Trophoblast cell (in vitro differentiated cells and primary cell): ENCODE measurements around the gene ADAMTS3.

ENCODE experiments used
- DNase-seq, 2 donors: peaks; one replicate each; pipeline ENCODE4 v3.0.0-alpha.2; 2016
- H2AFZ ChIP-seq: 2 replicates; pipeline ENCODE4 v1.6.1; 2013; ENCODE audit warnings: low read length, moderate library complexity, mild to moderate bottlenecking; ENCODE audit not compliant: insufficient read depth, poor library complexity
- H2AK5ac ChIP-seq: 2 replicates; pipeline ENCODE4 v1.6.1; 2013; ENCODE audit warnings: mild to moderate bottlenecking, low read length
- H2BK120ac ChIP-seq: 2 replicates; pipeline ENCODE4 v1.6.1; 2013; ENCODE audit warnings: low read length, mild to moderate bottlenecking, moderate library complexity; ENCODE audit not compliant: insufficient read depth, poor library complexity
- H2BK12ac ChIP-seq: 2 replicates; pipeline ENCODE4 v1.6.1; 2013; ENCODE audit warnings: mild to moderate bottlenecking, low read length, moderate library complexity
- H2BK5ac ChIP-seq: 2 replicates; pipeline ENCODE4 v1.6.1; 2013; ENCODE audit warnings: low read length, low read depth, moderate library complexity, mild to moderate bottlenecking; ENCODE audit not compliant: poor library complexity
- H3K14ac ChIP-seq: 2 replicates; pipeline ENCODE4 v1.6.1; 2013; ENCODE audit warnings: mild to moderate bottlenecking, low read length
- H3K18ac ChIP-seq: 2 replicates; pipeline ENCODE4 v1.6.1; 2013; ENCODE audit warnings: mild to moderate bottlenecking, low read length
- H3K23ac ChIP-seq: 2 replicates; pipeline ENCODE4 v1.6.1; 2013; ENCODE audit warnings: low read length
- H3K27ac ChIP-seq: 2 replicates; pipeline ENCODE4 v1.5.1; 2013; ENCODE audit warnings: low read depth, mild to moderate bottlenecking, inconsistent platforms, low read length, moderate library complexity
- H3K27me3 ChIP-seq: 2 replicates; pipeline ENCODE4 v1.6.1; 2013; ENCODE audit warnings: inconsistent platforms, mild to moderate bottlenecking, low read length, moderate library complexity; ENCODE audit not compliant: insufficient read depth
- H3K36me3 ChIP-seq, 2 experiments: 1 replicate in 1 of 2; 2 replicates in 1 of 2; pipeline ENCODE4 v1.6.1; 2013; ENCODE audit warnings: low read length in 2 of 2, mild to moderate bottlenecking in 2 of 2, moderate library complexity in 1 of 2; ENCODE audit not compliant: insufficient read depth in 2 of 2, control insufficient read depth in 1 of 2
- H3K4ac ChIP-seq: 2 replicates; pipeline ENCODE4 v1.6.1; 2013; ENCODE audit warnings: low read depth, mild to moderate bottlenecking, low read length, moderate library complexity
- H3K4me1 ChIP-seq, 2 experiments: 1 replicate in 1 of 2; 2 replicates in 1 of 2; pipeline ENCODE4 v1.6.1; 2013; ENCODE audit warnings: low read length in 2 of 2, mild to moderate bottlenecking in 2 of 2, moderate library complexity in 1 of 2; ENCODE audit not compliant: insufficient read depth in 2 of 2, control insufficient read depth in 1 of 2
- H3K4me2 ChIP-seq: 2 replicates; pipeline ENCODE4 v1.6.1; 2013; ENCODE audit warnings: inconsistent platforms, mild to moderate bottlenecking, low read length, moderate library complexity
- H3K4me3 ChIP-seq: 2 replicates; pipeline ENCODE4 v1.5.1; 2013; ENCODE audit warnings: mild to moderate bottlenecking, low read depth, low read length, inconsistent platforms
- H3K79me1 ChIP-seq: one replicate; pipeline ENCODE4 v1.6.1; 2013; ENCODE audit warnings: low read length
- H3K79me2 ChIP-seq: 2 replicates; pipeline ENCODE4 v1.6.1; 2013; ENCODE audit warnings: low read length, mild to moderate bottlenecking; ENCODE audit not compliant: control insufficient read depth, insufficient read depth, poor library complexity
- H3K9ac ChIP-seq: 2 replicates; pipeline ENCODE4 v1.6.1; 2013; ENCODE audit warnings: mild to moderate bottlenecking, low read length
- H3K9me3 ChIP-seq: 2 replicates; pipeline ENCODE4 v1.6.1; 2013; ENCODE audit warnings: low read depth, mild to moderate bottlenecking, control low read depth, inconsistent platforms, low read length; ENCODE audit not compliant: insufficient read depth
- H4K12ac ChIP-seq: 2 replicates; pipeline ENCODE4 v1.6.1; 2013; ENCODE audit warnings: low read depth, mild to moderate bottlenecking, low read length, moderate library complexity
- H4K8ac ChIP-seq: 2 replicates; pipeline ENCODE4 v1.6.1; 2013; ENCODE audit warnings: low read depth, mild to moderate bottlenecking, low read length, moderate library complexity
- H4K91ac ChIP-seq: one replicate; pipeline ENCODE4 v1.6.1; 2013; ENCODE audit warnings: low read depth, mild to moderate bottlenecking, low read length, moderate library complexity
- WGBS: extraction: QIAGEN DNeasy Blood & Tissue Kit; methylation state at CpG from one replicate; pipeline ENCODE4 v1.1.7; 2013; ENCODE audit warnings: missing lambda C conversion rate; ENCODE audit not compliant: insufficient read length, insufficient coverage; ENCODE audit errors: extremely low coverage; 5-methylcytosine and 5-hydroxymethylcytosine counted together

ADAMTS3 gene

GRCh38 chr4:72527038-72527646, 41.9 kb downstream of the ADAMTS3 start:
- H3K9ac ChIP-seq: no peak overlapping the region
- no peak overlapping the region for H3K4ac ChIP-seq
- H3K27me3 ChIP-seq: no peaks in the 10 kb centered on the region
- H3K4me2 ChIP-seq: no peak overlapping the region
- no peaks in the 10 kb centered on the region for H3K4me1 ChIP-seq
- no peak overlapping the region for H3K14ac ChIP-seq
- H3K27ac ChIP-seq: no peak overlapping the region
- DNase-seq: no peak
- H3K36me3 ChIP-seq: peaks cover 0 to 2% of the 10 kb centered on the region in 2 experiments
- H2AFZ ChIP-seq: no peak overlapping the region
- no peaks in the 10 kb centered on the region for H3K9me3 ChIP-seq
- H3K79me1 ChIP-seq: no peaks in the 10 kb centered on the region
- H3K23ac ChIP-seq: no peak overlapping the region
- no peak overlapping the region for H3K4me3 ChIP-seq
- no peaks in the 10 kb centered on the region for H3K79me2 ChIP-seq
- no CpG with 5 or more reads among the region's 2 CpGs for WGBS
- no peak overlapping the region for H4K91ac ChIP-seq
- no peak overlapping the region for H4K8ac ChIP-seq
- H2BK12ac ChIP-seq: no peak overlapping the region
- no peak overlapping the region for H2BK120ac ChIP-seq
- H4K12ac ChIP-seq: no peak overlapping the region
- H2BK5ac ChIP-seq: no peak overlapping the region
- no peak overlapping the region for H3K18ac ChIP-seq
- H2AK5ac ChIP-seq: no peak overlapping the region

- H3K27me3 ChIP-seq: no peaks in the 10 kb centered on the region
- no peaks in the 10 kb centered on the region for H3K4me1 ChIP-seq
- H3K4me2 ChIP-seq: no peak overlapping the region
- H3K9me3 ChIP-seq: peaks cover 1% of the 10 kb centered on the region
- no peak overlapping the region for H3K27ac ChIP-seq
- no peak overlapping the region for H2BK12ac ChIP-seq
- H3K14ac ChIP-seq: no peak overlapping the region
- H3K79me1 ChIP-seq: no peaks in the 10 kb centered on the region
- H3K9ac ChIP-seq: no peak overlapping the region
- no peak overlapping the region for H4K8ac ChIP-seq
- no peak overlapping the region for H2AFZ ChIP-seq
- WGBS: no CpG with 5 or more reads among the region's 2 CpGs
- peaks cover 0 to 2% of the 10 kb centered on the region in 2 experiments for H3K36me3 ChIP-seq
- peak overlapping the region; percentile 53 for H3K18ac ChIP-seq
- H2BK120ac ChIP-seq: no peak overlapping the region
- H4K91ac ChIP-seq: peak overlapping the region; percentile 6
- no peak overlapping the region for H2BK5ac ChIP-seq
- no peak for DNase-seq
- H3K4ac ChIP-seq: no peak overlapping the region
- H3K79me2 ChIP-seq: no peaks in the 10 kb centered on the region
- no peak overlapping the region for H2AK5ac ChIP-seq
- no peak overlapping the region for H3K4me3 ChIP-seq
- no peak overlapping the region for H4K12ac ChIP-seq
- H3K23ac ChIP-seq: no peak overlapping the region
Measured at GRCh38 chr4:72525938-72526337, 43.1 kb downstream of the ADAMTS3 start.

DNA sequence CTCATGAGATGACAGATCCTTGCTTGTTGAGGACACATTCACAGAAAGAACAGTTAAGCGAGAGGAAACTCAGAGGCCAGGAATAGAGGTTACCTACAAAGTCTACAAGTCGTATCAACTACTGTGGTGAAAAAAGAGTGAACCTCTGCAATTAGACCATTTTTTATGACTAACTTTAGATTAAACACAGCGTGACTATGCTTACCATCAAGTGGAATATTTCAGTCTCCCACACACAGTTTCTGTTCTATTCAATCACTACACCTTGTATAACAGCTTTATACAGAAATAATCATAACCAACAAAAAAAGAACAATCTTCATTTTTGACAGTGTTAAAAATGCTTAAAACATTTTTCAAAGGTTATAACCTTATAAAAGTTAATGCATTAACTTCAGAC, 46.6 kb downstream of the ADAMTS3 start:
- no peak for DNase-seq
- H3K27ac ChIP-seq: no peak overlapping the region
- H3K9me3 ChIP-seq: peaks cover 4% of the 10 kb centered on the region
- no peak overlapping the region for H2BK12ac ChIP-seq
- H3K4ac ChIP-seq: no peak overlapping the region
- H3K27me3 ChIP-seq: no peaks in the 10 kb centered on the region
- no peaks in the 10 kb centered on the region for H3K79me2 ChIP-seq
- no peak overlapping the region for H2AFZ ChIP-seq
- H3K4me1 ChIP-seq: no peaks in the 10 kb centered on the region
- no peak overlapping the region for H4K8ac ChIP-seq
- H3K23ac ChIP-seq: no peak overlapping the region
- peaks cover 0 to 2% of the 10 kb centered on the region in 2 experiments for H3K36me3 ChIP-seq
- WGBS: no CpG with 5 or more reads among the region's 3 CpGs
- H3K9ac ChIP-seq: no peak overlapping the region
- no peak overlapping the region for H3K4me2 ChIP-seq
- H3K4me3 ChIP-seq: no peak overlapping the region
- H2BK5ac ChIP-seq: no peak overlapping the region
- H3K79me1 ChIP-seq: no peaks in the 10 kb centered on the region
- no peak overlapping the region for H4K12ac ChIP-seq
- H2AK5ac ChIP-seq: no peak overlapping the region
- no peak overlapping the region for H4K91ac ChIP-seq
- H3K14ac ChIP-seq: no peak overlapping the region
- no peak overlapping the region for H3K18ac ChIP-seq
- H2BK120ac ChIP-seq: no peak overlapping the region

DNA sequence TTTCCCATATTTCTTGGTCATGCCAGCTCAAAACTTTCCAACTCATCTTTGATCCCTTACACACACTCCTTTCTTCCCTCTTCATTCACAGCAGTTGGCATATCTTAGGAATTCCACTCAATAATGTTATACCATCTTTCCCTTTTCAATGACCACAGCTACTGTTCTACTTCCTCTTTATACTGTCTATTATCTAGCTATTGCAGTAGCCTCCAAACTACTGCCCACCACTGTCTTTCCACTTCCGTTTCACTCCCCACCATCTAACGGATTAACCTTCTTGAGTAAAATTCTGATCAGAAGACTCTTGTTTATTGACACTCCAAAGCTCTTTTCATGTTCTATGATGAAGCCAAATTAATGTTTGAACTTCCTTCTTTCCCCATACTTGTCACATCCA, 55.8 kb downstream of the ADAMTS3 start:
- WGBS: no CpG with 5 or more reads among the region's 2 CpGs
- H3K4me2 ChIP-seq: no peak overlapping the region
- no peak overlapping the region for H3K18ac ChIP-seq
- H4K8ac ChIP-seq: no peak overlapping the region
- H3K9ac ChIP-seq: no peak overlapping the region
- no peak overlapping the region for H4K12ac ChIP-seq
- no peak overlapping the region for H3K14ac ChIP-seq
- no peak overlapping the region for H2AFZ ChIP-seq
- H3K9me3 ChIP-seq: no peaks in the 10 kb centered on the region
- no peaks in the 10 kb centered on the region for H3K4me1 ChIP-seq
- DNase-seq: no peak
- no peak overlapping the region for H3K4ac ChIP-seq
- H2BK120ac ChIP-seq: no peak overlapping the region
- H2AK5ac ChIP-seq: no peak overlapping the region
- no peaks in the 10 kb centered on the region for H3K36me3 ChIP-seq
- no peak overlapping the region for H4K91ac ChIP-seq
- H2BK5ac ChIP-seq: no peak overlapping the region
- H3K4me3 ChIP-seq: no peak overlapping the region
- no peaks in the 10 kb centered on the region for H3K79me1 ChIP-seq
- H3K27ac ChIP-seq: no peak overlapping the region
- no peak overlapping the region for H3K23ac ChIP-seq
- H3K79me2 ChIP-seq: no peaks in the 10 kb centered on the region
- H2BK12ac ChIP-seq: no peak overlapping the region
- H3K27me3 ChIP-seq: no peaks in the 10 kb centered on the region
